HUES64 (cell line): Measurements from ENCODE around the gene GAS1.

ENCODE experiments used
- H3K27ac ChIP-seq: 2 replicates; pipeline ENCODE4 v1.7.0; 2013; ENCODE audit warnings: low read depth, low read length, inconsistent platforms
- H3K27me3 ChIP-seq: 2 replicates; pipeline ENCODE4 v1.6.1; 2013; ENCODE audit warnings: mild to moderate bottlenecking, low read length; ENCODE audit not compliant: insufficient read depth
- H3K36me3 ChIP-seq: 2 replicates; pipeline ENCODE4 v1.6.1; 2013; ENCODE audit warnings: mild to moderate bottlenecking, low read length; ENCODE audit not compliant: insufficient read depth
- H3K4me1 ChIP-seq: 2 replicates; pipeline ENCODE4 v1.6.1; 2013; ENCODE audit warnings: mild to moderate bottlenecking, low read length, moderate library complexity; ENCODE audit not compliant: insufficient read depth
- H3K4me3 ChIP-seq: 2 replicates; pipeline ENCODE4 v1.5.1; 2013; ENCODE audit warnings: mild to moderate bottlenecking, low read length, moderate library complexity
- H3K9ac ChIP-seq: 2 replicates; pipeline ENCODE4 v1.6.1; 2013; ENCODE audit warnings: mild to moderate bottlenecking, low read depth, low read length
- H3K9me3 ChIP-seq: 2 replicates; pipeline ENCODE4 v1.6.1; 2013; ENCODE audit warnings: low read depth, low read length; ENCODE audit not compliant: insufficient read depth
- WGBS: fragments of 150-250, 120-280 bp; methylation state at CpG from one replicate; pipeline ENCODE4 v1.1.7; 2013; ENCODE audit warnings: missing lambda C conversion rate; 5-methylcytosine and 5-hydroxymethylcytosine counted together

The GAS1 gene

DNA sequence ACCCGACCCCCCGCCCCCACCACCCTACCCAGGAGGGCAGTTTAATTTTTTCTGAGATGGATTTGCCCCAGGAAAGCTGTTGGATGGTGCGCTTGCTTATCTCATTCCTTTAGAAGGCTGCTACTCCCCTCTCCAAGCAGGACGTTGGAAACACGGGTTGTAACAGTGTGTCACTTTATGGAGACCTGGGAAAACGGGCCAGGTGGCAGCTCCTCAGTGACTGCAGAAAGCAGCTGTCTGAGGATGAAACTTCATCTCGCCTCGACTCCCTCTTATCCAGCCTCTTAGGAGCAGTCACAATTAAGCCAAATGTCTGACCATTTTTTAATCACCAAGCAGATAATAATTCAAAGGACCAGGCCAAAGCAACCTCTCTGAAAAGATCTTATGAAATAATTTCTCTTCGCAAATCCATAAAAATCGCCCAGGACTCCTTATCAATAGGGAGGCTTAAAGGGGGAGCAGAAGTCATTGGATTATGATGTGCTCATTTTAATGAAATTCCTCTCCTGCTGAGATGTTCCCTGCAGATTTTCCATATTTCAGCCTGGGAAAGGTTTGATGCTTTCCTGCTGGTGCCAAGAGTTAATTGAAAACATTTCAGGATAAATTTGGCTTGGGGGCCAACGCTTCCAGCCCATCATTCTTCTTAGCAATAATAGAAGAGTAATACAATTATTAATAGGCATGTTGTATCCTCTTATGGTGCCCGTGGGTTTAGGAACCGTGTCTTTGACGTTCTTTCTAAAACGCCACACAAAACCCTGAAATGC lies 26.0 kb downstream of the GAS1 start:
- no peak overlapping the region for H3K9ac ChIP-seq
- H3K27ac ChIP-seq = no peak overlapping the region
- 89% methylated on average over 12 of the region's 15 CpGs for WGBS
- no peaks in the 10 kb centered on the region for H3K4me1 ChIP-seq
- H3K9me3 ChIP-seq = no peaks in the 10 kb centered on the region
- no peaks in the 10 kb centered on the region for H3K27me3 ChIP-seq
- H3K4me3 ChIP-seq = no peak overlapping the region
- no peaks in the 10 kb centered on the region for H3K36me3 ChIP-seq

DNA sequence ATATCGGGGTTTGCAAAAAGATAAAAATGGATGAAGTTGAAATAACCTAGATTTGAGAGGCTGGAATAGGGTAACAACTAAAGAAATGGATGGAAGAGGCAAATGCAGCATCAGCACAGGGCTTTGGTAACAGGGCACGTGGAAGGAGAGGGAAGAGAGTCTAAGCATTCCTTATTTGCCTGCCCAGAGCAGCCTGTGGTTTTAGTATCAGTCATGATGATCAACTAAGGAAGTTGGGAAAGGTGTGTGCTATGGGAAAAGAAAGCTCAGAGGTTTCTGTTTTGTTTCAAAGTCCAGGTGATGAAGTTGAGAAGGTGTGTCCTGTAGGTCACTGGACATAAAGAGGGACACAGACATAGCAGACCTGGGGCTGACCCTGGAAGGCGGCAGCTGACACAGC lies 28.8 kb downstream of the GAS1 start:
- Histone ChIP-seq H3K36me3 (no peaks in the 10 kb centered on the region), H3K27ac (no peak overlapping the region)
- WGBS = 87% methylated on average over 3 of the region's 3 CpGs

DNA sequence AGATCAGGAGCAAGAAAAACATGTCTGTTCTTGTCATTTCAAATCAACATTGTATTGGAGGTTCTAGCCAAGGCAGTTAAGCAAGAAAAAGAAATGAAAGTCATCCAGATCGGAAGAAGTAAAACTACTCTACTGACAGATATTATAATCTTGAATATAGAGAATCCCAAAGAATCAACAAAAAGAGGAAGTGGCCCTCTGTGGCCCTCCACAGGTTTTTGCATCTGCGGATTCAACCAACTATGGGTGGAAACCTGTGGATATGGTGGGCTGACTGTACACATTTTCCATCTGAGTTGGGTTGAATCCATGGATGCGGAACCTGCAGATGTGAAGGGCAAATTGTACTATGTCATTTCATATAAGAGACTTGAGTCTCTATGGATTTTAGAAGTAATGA lies 35.1 kb downstream of the GAS1 start:
- no peaks in the 10 kb centered on the region for H3K36me3 ChIP-seq
- H3K4me1 ChIP-seq = no peaks in the 10 kb centered on the region
- peaks cover 10% of the 10 kb centered on the region for H3K9me3 ChIP-seq
- H3K4me3 ChIP-seq = no peak overlapping the region
- no peak overlapping the region for H3K9ac ChIP-seq
- H3K27me3 ChIP-seq = no peaks in the 10 kb centered on the region
- no peak overlapping the region for H3K27ac ChIP-seq
- 88% methylated on average over 2 of the region's 3 CpGs for WGBS

More for the DNA sequence above, 28.8 kb downstream of the GAS1 start:
- Histone ChIP-seq H3K27me3 (no peaks in the 10 kb centered on the region), H3K9me3 (no peaks in the 10 kb centered on the region), H3K4me1 (no peaks in the 10 kb centered on the region), H3K9ac (no peak overlapping the region), H3K4me3 (no peak overlapping the region)

DNA sequence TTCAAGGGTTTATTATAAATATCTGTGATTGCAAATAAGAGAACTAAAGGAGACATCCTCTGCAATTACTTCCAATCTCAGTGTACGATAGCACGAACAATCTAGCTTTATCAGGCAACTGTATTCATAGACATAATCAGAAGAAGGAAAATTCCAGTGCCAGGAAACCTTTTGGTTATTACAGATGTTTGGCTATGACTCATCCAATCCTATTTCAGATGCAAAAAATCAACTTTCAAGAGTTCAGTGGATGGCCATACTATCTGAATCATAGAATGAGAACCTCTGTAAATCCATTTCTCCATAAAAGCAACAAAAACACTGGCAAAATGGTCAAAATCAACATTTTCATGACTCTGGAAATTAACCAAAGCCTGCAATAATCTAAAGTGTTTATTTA lies 37.9 kb downstream of the GAS1 start:
- no peaks in the 10 kb centered on the region for H3K27me3 ChIP-seq
- 100% methylated on average over 2 of the region's 2 CpGs for WGBS
- H3K36me3 ChIP-seq = no peaks in the 10 kb centered on the region
- H3K4me3 ChIP-seq = no peak overlapping the region
- no peaks in the 10 kb centered on the region for H3K4me1 ChIP-seq
- peaks cover 18% of the 10 kb centered on the region for H3K9me3 ChIP-seq
- H3K27ac ChIP-seq = no peak overlapping the region
- H3K9ac ChIP-seq = no peak overlapping the region

DNA sequence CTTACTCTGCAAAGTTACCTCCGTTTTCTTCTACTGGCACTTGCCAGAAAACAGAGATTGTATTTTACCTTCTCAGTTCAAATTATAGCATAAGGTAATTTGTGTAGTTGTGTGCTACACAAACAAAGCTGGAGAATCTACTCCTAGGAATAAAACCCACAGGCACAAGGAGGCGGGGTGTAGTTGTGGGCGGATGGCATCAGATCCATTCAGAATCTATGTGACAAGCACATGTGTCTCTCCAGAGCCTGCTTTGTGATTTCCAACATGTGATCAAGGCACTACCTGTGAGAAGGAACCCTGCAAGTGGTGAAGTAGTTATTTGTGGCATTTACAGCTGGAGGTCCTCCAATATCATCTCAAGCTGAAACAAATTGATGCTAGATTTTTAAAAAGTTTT lies 39.0 kb downstream of the GAS1 start:
- Histone ChIP-seq H3K9ac (no peak overlapping the region), H3K4me1 (peaks cover 9% of the 10 kb centered on the region; the same call in 1 of the 2 replicates), H3K36me3 (no peaks in the 10 kb centered on the region), H3K9me3 (peaks cover 18% of the 10 kb centered on the region), H3K4me3 (no peak overlapping the region), H3K27me3 (no peaks in the 10 kb centered on the region; the same call in 1 of the 2 replicates), H3K27ac (no peak overlapping the region)
- WGBS = 98% methylated on average over 2 of the region's 3 CpGs

DNA sequence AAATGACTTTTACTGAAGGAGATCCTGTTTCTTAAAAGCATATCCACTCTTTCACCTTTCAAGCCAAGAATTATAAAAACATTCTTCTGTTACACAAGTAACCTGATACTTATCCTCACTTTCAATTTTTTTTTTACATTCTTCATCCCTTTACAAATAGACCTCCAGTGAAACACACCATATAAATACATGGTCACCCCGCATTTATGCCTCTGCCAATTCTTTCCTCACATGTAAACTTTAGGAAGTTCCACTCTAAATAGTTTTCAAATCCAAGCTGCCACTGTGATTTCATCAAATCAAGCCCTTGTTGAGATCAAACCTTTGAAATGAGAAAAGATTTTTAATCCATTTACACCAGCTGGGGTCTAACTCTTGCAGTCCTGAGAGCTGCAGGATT lies 40.0 kb downstream of the GAS1 start:
- H3K4me3 ChIP-seq = no peak overlapping the region
- peaks cover 6% of the 10 kb centered on the region for H3K27me3 ChIP-seq
- no peak overlapping the region for H3K9ac ChIP-seq
- 96% methylated on average over 1 of the region's 1 CpG for WGBS
- H3K36me3 ChIP-seq = no peaks in the 10 kb centered on the region
- H3K27ac ChIP-seq = no peak overlapping the region
- H3K4me1 ChIP-seq = peaks cover 11% of the 10 kb centered on the region; the same call in 1 of the 2 replicates
- peaks cover 18% of the 10 kb centered on the region for H3K9me3 ChIP-seq

DNA sequence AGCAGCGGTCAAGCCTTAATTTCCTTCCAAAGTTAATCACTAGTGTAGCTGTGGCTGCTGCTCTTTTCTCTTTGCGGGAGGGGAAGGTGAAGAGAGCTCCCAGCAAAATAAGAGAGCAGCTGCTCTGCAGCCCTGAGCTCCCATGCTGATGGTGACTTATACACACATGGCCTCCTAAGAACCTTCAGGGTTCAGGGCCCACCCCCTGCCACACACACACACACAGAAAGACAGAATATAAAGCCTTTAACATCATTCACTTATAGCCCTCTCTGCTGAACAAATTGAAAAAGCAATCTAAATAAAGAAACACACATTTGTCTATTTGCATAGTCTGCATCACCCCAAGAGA lies 43.6 kb downstream of the GAS1 start:
- Histone ChIP-seq H3K4me1 (peaks cover 17% of the 10 kb centered on the region), H3K36me3 (no peaks in the 10 kb centered on the region), H3K9me3 (peaks cover 7% of the 10 kb centered on the region; the same call in 1 of the 2 replicates), H3K27me3 (peaks cover 25% of the 10 kb centered on the region), H3K4me3 (peak overlapping the region; percentile 67), H3K9ac (peak overlapping the region; percentile 7; the same call in 1 of the 2 replicates), H3K27ac (no peak overlapping the region)
- WGBS = 4% methylated on average over 2 of the region's 2 CpGs

DNA sequence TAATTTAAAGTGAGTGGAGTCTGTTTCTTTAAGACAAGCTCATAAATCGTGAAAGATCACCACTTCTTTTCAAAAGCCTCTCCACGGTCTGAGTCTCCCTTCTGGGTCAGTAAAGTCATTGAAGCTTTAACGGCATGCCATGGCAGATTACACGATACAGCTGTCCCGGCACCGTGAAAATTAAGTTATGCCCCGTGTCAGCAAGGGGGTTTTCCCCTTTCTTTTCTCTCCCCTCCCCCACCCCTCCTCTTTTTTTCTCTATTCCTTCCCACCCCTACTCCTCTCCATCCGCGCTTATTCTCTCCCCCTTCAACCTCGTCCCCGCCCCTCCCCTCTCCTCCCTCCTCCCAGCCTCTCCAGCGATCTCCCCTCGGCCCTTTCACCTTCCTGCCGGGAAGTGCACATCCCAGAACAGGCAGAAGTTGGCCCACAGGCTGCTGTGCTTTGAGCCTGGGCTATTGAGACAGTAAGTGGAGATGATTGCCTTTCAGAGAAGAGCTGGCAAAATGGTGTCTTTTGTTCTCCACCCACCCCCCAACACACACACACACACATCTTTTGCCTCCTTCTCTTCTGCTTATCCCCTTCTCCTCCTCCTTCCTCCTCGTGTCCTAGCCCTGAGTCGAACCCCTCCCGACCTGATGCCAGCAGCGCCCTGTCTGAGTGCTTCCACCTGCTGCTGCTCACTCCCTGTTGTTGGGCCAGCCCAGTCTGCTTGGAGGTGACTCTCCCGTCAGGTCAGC lies 44.1 kb downstream of the GAS1 start:
- Histone ChIP-seq H3K27ac (no peak overlapping the region), H3K4me3 (peak overlapping the region; percentile 67), H3K4me1 (peaks cover 17% of the 10 kb centered on the region), H3K27me3 (peaks cover 25% of the 10 kb centered on the region), H3K9ac (peak overlapping the region; percentile 32), H3K9me3 (peaks cover 7% of the 10 kb centered on the region; the same call in 1 of the 2 replicates), H3K36me3 (no peaks in the 10 kb centered on the region)
- WGBS = 2% methylated on average over 19 of the region's 19 CpGs

DNA sequence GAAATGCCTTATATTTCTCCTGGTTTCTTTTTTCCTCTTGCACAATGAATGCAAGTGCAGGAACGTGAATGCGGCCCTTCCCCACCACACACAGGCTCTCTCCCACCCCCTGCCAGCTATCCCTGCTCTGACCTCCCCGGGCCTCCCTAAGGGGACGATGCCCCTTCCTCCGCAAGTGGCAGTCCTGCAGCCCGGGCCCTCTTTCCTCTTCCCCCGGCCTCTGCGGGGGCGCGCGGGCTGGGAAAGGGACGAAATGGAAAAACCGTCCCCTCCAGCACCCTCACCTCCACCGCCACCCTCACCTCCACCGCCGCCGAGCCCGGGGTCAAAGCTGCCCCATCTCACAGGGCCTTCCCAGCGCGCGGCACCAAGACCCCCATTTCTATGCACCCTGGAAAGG lies 44.7 kb downstream of the GAS1 start:
- H3K9ac ChIP-seq = peak overlapping the region; percentile 32; the same call in 1 of the 2 replicates
- H3K4me3 ChIP-seq = peak overlapping the region; percentile 67
- under 1% methylated on average over 20 of the region's 21 CpGs for WGBS
- peaks cover 17% of the 10 kb centered on the region for H3K4me1 ChIP-seq
- H3K9me3 ChIP-seq = peaks cover 7% of the 10 kb centered on the region; the same call in 1 of the 2 replicates
- no peak overlapping the region for H3K27ac ChIP-seq
- peaks cover 25% of the 10 kb centered on the region for H3K27me3 ChIP-seq
- no peaks in the 10 kb centered on the region for H3K36me3 ChIP-seq

DNA sequence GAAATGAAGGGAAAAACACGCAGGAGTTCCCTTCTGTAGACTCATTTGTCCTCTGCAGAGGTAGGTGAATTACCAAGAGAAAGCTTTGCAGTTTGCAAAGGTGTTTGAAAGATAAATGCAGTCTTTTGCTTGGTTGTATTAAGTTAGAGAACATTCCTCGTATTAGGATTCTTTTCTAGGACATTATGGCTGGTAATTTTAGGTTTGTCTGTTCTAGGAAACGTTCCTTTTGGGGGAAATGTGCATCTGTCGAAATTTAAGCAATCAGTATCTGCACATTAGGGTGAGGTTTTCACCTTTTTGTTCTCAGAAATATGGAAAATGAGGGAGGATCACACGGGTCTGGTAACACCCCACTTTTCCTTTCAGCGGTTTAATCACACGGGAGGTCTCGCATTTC lies 45.1 kb downstream of the GAS1 start:
- Histone ChIP-seq H3K27ac (no peak overlapping the region), H3K27me3 (peaks cover 25% of the 10 kb centered on the region)

DNA sequence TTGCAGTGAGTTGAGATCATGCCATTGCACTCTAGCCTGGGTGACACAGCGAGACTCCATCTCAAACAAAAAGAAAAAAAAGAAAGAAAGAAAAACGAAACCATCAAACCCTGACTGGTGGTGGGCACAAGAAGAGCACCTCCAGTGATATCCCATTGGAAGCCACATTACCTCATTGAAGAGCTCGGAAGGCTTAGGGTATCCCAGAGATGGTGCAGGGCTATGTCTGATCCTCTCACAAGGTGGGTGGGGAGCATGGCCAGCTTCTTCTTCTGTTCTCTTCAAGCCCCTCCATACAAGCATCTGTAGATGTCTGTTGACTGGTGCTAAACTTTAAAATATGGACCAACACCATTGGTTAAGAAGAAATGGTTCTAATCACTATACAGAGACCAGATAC lies 45.8 kb downstream of the GAS1 start:
- Histone ChIP-seq H3K9ac (no peak overlapping the region), H3K36me3 (no peaks in the 10 kb centered on the region), H3K4me3 (no peak overlapping the region; the same call in 1 of the 2 replicates), H3K27ac (no peak overlapping the region), H3K4me1 (peaks cover 17% of the 10 kb centered on the region), H3K9me3 (peaks cover 3% of the 10 kb centered on the region; the same call in 1 of the 2 replicates), H3K27me3 (peaks cover 25% of the 10 kb centered on the region)
- WGBS = 75% methylated on average over 2 of the region's 3 CpGs

More for the DNA sequence above, 45.1 kb downstream of the GAS1 start:
- H3K9me3 ChIP-seq = peaks cover 7% of the 10 kb centered on the region; the same call in 1 of the 2 replicates
- WGBS = 11% methylated on average over 8 of the region's 8 CpGs
- peaks cover 17% of the 10 kb centered on the region for H3K4me1 ChIP-seq
- H3K4me3 ChIP-seq = peak overlapping the region; percentile 67
- H3K9ac ChIP-seq = no peak overlapping the region
- no peaks in the 10 kb centered on the region for H3K36me3 ChIP-seq
